Measurements from ENCODE around the gene EXOC3L2. TPM values are rescaled to one million over a fixed set of nuclear protein-coding genes. Genes with fewer than 3 reads are reported as not detected.

The EXOC3L2 gene
- total RNA-seq, 1 experiment from 2014 or later: 0.61 TPM

GRCh38 chr19:45218911-45219743 is 26.1 kb downstream of the EXOC3L2 start:
- peaks cover 95% of the 10 kb centered on the region for H3K27me3 Mint-ChIP-seq (ENCODE audit: low read depth)
- H3K4me1 ChIP-seq (ENCODE audit: insufficient read depth, low read length): no peaks in the 10 kb centered on the region

More at GRCh38 chr19:45218911-45219743, 26.1 kb downstream of the EXOC3L2 start:
- Histone ChIP-seq H2AK5ac (ENCODE audit: insufficient read length, low read length) (no peak overlapping the region), H2BK15ac (ENCODE audit: low read depth, low read length) (no peak overlapping the region), H3K23me2 (ENCODE audit: insufficient read length, low read depth, low read length, poor library complexity, severe bottlenecking) (peaks cover 14% of the 10 kb centered on the region), H3K79me1 (ENCODE audit: insufficient read depth, low read depth, low read length, poor library complexity, severe bottlenecking) (no peaks in the 10 kb centered on the region), H4K5ac (ENCODE audit: insufficient read length, low read depth, low read length) (no peak overlapping the region), H2BK12ac (ENCODE audit: insufficient read length, low read depth, low read length) (no peak overlapping the region), H3K4ac (ENCODE audit: low read depth, low read length) (no peak overlapping the region), H3K4me2 (ENCODE audit: insufficient read depth, insufficient read length, low read length) (no peak overlapping the region), H2BK120ac (ENCODE audit: low read depth, low read length, poor library complexity, severe bottlenecking) (no peak overlapping the region), H3K9ac (ENCODE audit: extremely low read depth, insufficient read length, low read length) (no peak overlapping the region), H3K18ac (ENCODE audit: insufficient read length, low read depth, low read length) (no peak overlapping the region), H3K27ac (ENCODE audit: insufficient read length, low read depth, low read length) (no peak overlapping the region), H3K14ac (ENCODE audit: insufficient read depth, low read length) (no peak overlapping the region), H3K27me3 (ENCODE audit: insufficient read depth, low read length) (peaks cover 14% of the 10 kb centered on the region; the same call in 1 of the 2 replicates), H2BK5ac (ENCODE audit: insufficient read length, low read length) (no peak overlapping the region), H3K23ac (ENCODE audit: insufficient read length, low read depth, low read length) (no peak overlapping the region), H3K56ac (ENCODE audit: insufficient read length, low read depth, low read length) (no peak overlapping the region), H3K9me3 (ENCODE audit: control insufficient read depth, low read depth, low read length) (no peaks in the 10 kb centered on the region), H4K8ac (replicated peaks; ENCODE audit: insufficient read length, low read depth, low read length) (no peak overlapping the region), H4K20me1 (ENCODE audit: control insufficient read depth, insufficient read depth, insufficient read length) (no peaks in the 10 kb centered on the region), H3K79me2 (ENCODE audit: insufficient read depth, low read length) (no peaks in the 10 kb centered on the region), H2BK20ac (ENCODE audit: low read depth, low read length, poor library complexity, severe bottlenecking) (no peak overlapping the region), H4K91ac (ENCODE audit: insufficient read length, low read depth, low read length) (no peak overlapping the region), H3T11ph (ENCODE audit: low read length) (no peak overlapping the region), H2AFZ (ENCODE audit: low read length) (no peak overlapping the region)
- no peak for DNase-seq
- H3K4me1 Mint-ChIP-seq: peaks cover 12 to 18% of the 10 kb centered on the region in 2 experiments
- no peaks in the 10 kb centered on the region; a peak in 2 of 7 replicates for H3K36me3 Mint-ChIP-seq (ENCODE audit: insufficient read depth in 1 of 3, low read depth in 3 of 3)
- H3K27ac Mint-ChIP-seq: no peak overlapping the region
- no peak for TF ChIP-seq CTCF (conservative IDR thresholded peaks at IDR 0.05)
- WGBS (ENCODE audit: extremely low coverage, insufficient read length, low lambda C conversion rate): no CpG with 5 or more reads among the region's 18 CpGs
- H3K9me3 Mint-ChIP-seq: peaks cover 0 to 5% of the 10 kb centered on the region in 2 experiments; a peak in 2 of 5 replicates
- H3K4me3 Mint-ChIP-seq: no peak overlapping the region

Data from H9 (cell line).